Measurements from ENCODE around the gene IGLL5. TPM values are rescaled to one million over a fixed set of nuclear protein-coding genes. Genes with fewer than 3 reads are reported as not detected.

Gene IGLL5
- total RNA-seq, 1 experiment from 2014 or later, result not detected

DNA sequence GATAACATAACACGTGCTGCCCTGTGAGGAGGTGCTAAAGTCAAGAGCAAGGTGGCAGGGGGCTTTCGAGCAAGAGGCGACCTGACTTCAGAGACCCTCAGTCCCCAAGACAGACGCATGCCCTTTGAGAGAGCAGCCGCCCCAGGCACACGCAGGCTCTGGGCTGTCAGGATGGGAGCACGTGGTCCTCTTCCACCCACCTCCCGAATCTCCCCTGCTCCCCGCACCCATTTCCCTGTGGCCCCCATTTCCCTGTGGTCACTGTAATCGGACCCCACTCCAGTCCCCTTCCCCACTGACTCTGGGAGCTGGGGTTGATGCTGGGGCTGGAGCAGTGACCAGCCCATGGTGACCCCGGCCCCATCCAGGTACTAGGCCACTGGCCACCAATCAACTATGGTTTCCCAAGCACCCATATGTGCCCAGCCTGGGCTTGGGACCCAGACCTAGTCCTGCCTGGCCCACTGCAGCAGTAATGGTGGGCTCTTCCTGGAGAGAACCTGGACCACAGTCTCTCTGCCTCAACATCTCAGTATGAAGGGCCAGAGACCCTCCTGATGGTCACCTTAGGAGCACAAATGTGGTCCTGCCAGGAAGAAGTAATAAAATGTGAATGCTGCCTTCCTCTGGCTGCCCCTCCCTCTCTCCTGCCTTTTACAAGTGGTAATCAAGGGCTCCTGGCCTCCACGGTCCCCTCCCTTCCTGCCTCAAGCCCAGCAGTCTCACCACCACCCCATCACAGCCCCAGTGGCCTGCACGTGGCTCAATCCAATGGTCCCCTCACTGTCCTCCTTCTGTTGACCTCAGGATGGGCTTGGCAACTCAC is 39.0 kb downstream of the IGLL5 start:
- no peak for DNase-seq (ENCODE audit: low read depth)

DNA sequence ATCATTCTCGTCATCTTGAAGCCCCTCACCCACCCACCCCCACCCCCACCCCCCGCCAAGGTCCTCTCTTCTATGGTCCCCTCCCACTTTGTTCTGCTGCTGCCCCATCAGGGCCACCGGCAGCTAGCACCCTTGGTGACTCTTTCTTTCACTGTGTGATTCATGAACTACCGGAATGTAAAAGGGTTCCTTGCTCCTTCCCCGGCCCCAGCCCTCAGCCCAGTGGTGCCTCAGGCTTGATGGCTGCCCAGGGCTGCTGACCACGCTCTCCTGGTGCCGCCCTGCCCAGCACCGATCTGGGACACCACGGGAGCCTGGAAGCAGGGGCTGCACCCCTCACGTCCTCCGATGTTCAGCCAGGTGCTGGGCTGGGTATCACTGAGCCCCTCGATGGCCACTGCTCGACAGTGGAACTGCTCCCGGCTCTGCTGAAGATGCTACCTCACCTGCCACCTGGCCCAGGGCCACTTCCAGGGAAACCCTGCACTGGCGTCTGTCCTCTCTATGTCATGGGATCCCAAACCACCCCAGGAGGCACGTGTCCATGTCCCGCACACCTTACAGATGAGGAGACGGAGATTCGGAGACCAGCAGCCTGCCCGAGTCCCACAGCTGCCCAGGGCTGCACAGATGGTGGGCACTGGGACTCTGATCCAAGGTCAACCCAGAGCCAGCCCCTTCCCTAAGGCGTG is 39.7 kb downstream of the IGLL5 start:
- DNase-seq (ENCODE audit: low read depth), result no peak

DNA sequence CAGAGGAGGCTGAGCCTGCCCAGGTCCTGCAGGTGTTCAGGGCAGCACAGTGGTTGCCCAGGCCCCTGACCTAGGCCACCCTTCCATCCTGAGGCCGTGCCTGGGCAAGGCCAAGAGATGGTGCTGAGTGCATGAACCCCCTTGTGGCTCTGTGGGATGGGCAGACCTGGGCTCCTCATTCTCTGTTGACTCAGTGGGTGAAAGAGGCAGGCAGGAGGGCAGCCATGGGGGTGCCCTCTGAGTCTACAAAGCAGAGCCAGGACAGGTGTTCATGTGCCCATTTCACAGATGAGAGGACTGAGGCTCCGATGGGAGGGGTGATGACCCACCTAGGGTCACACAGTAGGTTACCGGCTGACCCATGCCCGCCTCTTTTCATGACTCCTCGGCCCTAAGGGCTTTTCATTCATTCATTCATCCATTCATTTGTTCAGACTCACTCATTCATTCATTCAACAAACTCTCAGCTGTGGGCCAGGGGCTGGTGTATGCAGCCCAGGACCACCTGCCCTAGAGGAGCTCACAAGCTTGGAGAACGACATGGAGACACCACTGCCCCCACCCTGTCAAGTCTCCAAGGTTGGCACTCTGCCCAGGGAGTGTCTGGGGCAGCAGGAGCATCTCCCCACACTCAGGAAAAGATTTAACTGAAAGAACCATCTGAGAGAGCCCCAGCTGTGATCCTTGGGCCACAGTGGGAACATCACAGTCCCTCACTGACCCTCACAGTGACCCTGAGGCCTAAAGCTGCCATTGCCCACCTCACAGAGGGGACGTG is 40.5 kb downstream of the IGLL5 start:
- DNase-seq (ENCODE audit: low read depth), result no peak

DNA sequence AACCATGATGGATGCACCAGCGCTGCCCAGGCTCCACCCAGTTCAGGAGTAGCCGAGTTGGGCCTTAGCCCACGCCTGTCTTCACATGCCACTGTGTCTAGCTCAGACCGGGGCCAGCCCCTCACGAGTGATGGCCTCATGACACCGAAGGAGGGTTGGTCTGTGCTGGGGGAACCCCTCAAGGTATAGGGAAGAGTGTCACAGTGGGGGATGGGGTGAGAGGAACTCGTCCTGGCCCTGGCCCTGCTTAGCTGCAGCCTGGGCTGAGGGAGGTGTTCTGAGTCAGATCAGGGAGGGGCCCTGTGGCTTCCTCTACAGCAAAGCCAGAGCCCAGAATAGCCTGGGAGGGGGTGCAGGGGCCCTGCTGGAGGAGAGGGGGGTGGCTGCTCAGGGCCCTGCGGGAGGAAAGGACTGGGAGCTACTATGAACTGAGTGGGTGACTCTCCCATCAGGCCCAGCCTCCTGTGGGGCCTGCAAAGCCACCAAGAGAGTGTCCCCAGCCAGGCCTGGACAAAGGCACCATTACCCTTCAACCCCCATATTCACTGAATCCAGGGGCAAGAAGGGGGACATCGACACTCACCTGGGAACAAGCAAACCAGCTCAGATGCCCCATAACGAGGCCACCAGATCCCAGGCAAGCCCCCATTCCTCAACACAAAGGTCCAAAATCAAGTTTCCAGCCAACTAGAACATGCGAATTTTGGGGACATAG is 41.2 kb downstream of the IGLL5 start:
- DNase-seq (ENCODE audit: low read depth), result peak; percentile 74

DNA sequence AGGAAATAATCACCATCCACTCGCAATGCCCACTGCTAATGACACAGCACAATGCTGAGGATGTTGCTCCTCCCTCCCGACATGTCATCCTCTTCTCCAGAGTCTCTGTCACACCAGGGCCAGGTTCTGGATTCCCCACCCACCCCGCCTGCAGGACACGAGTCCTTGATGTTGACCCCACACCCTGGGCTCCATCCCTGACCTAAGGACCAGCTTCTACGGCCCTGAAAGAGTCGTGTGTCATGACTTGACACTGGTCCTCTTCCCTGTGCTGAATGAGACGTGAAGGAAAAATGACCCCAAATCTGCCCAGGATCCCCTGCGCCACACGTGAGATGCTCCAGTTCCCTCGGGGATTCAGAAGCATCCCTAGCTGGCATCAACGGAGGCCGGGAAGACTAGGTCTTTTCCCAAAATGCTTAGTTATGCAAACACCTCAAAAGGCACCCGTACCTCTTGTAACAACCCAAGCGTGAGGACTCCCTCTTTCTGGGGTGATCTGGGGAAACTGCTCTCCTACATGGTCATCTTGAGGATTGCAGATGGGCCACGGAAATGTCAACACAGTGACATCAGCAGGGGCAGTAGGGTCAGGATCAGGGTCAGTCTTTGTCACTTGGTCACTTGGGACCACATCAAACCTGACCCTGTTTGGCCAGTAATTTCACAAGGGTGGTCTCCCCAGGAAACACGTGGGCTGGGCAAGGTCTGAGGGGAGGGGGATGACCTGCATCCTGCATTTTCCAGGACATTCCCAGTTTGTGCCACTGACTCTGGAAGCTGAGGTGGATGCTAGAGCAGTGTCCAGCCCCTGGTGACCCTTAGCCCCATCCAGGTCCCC is 42.0 kb downstream of the IGLL5 start:
- no peak for DNase-seq (ENCODE audit: low read depth)

DNA sequence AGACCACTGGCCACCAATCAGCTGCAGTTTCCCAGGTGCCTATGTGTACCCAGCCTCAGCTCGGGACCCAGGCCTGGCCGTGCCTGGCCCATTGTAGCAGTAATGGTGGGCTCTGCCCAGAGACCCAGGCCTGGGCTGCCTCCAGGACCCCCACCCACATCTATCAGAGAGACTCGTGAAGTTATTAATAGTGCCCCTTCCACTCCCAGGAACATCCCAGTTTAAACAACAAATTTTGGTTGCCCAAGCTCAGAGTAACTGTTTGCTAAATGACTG is 42.5 kb downstream of the IGLL5 start:
- no peak for DNase-seq (ENCODE audit: low read depth)

DNA sequence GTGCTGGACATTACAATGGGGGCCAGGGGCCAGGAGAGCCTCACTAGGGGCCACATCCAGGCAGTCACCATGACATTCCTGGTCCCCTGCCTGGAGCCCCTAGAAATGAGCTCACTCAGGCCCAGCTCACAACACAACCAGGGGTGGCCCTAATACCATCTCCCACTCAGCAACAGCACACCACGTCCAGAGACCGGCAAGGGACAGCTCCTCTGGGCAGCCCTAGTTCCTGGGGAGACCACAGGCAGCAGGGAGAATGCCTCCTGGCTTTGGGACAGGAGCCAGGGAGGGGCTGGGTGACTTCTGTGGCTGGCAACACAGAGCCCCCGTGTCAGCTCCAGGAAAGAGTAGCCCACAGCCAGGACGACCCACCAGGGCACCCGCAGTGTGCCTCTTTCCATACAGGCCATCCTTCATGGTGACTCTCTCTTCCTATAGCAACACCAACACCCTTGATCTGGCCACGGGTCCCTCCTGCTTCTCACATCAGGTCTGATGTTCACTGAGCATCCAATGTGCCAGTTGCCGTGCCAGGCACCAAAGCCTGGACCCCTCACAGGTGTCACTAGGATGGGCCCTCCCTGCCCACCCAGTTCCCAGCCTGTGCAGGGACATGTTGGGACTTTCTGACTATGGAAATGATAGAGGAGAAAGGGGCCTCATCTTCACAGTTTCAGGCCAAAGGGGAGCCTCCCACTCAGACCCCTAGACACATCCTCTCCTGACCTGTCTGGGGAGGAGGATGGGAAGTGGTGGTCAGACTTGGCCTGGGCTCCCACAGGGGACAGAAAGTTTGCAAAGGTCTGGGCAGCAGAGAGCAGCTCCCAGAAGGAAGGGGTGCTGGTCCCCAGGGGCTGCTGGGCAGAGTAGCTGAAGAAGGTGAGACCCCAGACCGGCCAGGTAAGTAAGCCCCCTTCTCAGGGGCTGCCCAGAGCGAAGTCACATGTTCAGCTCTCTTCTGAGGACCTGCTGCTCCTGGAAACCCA is 43.2 kb downstream of the IGLL5 start:
- no peak for DNase-seq (ENCODE audit: low read depth)

DNA sequence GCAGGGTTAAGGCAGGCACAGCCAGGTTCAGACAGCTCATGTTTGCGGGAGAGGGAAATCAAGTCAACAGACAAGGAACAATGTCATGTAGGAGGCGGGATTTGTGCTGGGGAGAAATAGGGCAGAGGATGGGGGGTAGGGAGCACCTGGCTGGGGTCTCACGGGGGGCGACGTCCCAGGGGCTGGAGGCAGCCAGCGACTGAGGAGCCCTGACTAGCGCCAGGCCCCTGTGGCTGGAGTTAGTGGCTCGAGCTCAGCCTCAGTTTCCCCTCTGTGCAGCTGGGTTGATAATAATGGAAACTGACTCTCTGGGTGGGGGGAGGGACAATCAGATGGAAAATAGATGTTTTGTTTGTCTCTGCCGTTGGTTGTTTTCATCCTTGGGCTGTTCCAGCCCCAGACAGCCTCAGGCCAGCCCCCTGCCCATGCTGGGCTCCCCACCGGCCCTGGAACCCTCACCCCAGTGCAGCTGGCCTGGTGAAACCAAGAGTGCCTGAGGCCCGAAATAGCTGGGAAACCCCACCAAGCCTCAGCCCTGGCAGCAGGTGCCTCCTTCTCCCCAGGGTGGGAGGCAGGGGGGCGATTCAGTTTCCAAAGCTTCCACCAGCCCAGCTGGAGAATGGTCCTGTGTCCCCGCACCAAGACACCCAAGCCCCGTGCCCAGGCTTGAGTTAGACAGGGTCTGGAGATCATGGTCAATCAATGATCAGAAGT is 44.1 kb downstream of the IGLL5 start:
- no peak for DNase-seq (ENCODE audit: low read depth)

DNA sequence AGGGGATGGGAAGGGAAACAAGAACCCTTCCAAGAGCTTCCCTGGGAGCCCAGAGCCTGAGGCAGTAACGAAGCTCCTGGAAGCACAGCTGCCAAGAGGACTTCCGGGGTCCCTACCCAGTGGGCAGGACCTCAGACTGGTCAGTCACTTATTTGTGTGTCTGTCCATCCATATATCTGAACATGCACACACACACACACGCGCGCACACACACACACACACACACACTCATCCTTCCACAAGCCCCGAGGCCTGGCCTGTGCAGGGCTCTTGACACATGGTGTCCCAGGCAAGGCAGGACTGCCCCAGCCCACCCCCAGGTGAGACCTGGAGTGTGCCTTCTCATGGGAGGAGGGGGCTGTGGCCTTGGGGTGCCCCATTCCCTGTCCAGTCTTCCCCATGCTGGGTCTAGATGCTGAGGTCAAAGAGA is 44.9 kb downstream of the IGLL5 start:
- DNase-seq (ENCODE audit: low read depth), result no peak

DNA sequence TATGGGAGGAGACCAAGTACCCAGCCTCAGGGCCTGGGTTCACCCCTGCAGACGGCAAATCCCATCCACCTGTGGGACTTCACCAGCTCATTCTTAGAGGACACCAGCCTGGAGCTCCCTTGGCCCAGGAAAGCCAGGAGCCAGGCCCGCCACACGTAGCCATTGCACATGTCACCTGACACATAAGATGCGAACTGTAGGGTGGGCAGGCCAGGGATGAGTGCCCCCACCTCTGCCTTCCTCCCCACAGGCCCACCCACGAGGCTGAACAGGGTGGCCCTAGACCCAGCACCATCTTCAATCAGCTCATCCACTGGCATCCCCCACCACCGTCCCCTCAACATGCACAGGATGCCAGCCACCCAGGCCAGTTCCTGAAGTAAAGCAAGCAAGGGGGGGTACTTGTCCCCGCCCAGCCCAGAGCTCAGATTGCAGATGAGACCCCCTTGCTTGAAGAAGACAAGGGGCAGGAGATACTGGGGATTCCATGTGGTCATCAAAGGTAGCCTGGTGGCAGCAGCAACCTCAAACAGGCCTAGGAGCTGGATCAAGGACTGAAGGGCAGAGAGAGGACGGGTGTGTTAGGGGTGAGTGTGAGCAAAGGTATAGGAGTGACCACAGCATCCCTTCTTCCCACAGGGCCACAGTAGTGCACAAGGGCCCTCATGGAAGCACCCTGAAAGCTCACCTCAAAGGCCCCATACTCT is 45.6 kb downstream of the IGLL5 start:
- no peak for DNase-seq (ENCODE audit: low read depth)

DNA sequence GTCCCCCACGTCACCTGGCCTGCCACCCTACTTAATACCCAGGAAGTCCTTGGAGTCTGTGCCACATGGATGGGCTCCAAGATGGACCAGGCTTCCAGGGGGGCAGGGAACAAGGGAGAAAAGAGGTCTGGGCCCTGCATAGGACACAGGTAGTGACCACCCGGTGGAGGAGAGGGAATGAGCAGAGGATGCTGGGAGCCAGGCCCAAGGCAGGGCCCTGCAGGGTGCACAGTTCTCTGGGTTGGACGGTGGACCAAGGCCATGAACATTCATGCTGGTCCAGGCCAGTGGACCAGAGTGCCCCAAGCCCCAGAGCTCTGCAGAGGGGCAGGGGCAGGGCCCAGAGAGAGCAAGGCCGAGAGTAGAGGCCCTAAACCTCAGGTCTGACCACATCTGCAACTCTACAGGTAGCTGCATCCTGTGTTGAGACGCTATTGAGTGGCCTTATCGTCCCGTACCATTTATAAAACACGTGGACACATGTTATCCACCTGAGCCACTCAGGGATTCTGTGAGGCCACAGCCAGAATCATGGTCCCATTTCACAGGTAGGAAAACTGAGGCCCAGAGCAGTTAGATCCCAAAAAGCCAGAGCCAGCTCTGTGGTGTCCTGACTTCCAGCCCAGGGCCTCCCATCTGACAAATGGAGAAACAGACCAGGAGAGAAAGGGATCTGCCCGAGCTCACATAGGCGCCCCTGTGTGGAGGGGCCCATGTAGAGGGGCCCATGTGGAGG is 46.4 kb downstream of the IGLL5 start:
- DNase-seq (ENCODE audit: low read depth), result no peak

DNA sequence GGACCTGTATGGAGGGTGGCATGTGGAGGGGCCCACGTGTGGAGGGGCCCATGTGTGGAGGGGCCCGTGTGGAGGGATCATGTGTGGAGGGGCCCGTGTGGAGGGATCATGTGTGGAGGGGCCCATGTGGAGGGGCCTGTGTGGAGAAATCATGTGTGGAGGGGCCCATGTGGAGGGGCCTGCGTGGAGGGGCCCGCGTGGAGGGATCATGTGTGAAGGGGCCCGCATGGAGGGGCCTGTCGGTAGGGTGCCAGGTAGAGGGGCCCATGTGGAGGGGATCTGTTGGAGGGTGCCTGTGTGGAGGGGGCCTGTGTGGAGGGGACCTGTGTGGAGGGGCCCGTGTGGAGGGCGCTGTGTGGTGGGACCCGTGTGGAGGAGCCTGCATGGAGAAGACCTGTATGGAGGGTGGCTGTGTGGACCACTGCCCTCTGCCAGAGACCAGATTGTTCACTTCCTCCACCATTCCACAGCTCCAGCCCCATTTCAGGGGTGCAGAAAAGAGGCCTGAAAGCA is 47.0 kb downstream of the IGLL5 start:
- DNase-seq (ENCODE audit: low read depth), result no peak

DNA sequence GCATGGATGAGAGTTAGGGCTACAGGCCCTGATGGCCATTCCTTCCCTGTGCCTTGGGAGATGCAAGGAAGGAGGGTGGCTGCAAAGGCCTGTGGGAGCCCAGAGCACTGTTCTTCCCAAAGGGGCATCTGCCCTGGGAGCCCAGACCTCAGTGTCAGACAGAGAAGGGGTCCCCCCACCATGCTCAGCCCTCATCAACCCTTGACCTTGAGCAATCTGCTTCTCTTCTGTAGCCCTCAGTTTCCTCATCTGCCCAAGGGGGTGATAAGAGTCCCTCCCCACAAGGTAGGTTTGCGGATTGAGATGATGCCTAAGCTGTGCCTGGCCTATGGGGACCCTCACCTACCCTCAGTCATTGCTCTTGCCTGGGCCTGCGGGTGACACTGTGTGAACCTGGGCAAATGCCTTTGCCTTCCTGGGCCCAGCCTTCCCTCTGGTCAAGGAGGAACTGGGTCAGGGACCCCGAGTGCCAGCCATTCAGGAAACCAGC is 47.5 kb downstream of the IGLL5 start:
- DNase-seq (ENCODE audit: low read depth), result no peak

DNA sequence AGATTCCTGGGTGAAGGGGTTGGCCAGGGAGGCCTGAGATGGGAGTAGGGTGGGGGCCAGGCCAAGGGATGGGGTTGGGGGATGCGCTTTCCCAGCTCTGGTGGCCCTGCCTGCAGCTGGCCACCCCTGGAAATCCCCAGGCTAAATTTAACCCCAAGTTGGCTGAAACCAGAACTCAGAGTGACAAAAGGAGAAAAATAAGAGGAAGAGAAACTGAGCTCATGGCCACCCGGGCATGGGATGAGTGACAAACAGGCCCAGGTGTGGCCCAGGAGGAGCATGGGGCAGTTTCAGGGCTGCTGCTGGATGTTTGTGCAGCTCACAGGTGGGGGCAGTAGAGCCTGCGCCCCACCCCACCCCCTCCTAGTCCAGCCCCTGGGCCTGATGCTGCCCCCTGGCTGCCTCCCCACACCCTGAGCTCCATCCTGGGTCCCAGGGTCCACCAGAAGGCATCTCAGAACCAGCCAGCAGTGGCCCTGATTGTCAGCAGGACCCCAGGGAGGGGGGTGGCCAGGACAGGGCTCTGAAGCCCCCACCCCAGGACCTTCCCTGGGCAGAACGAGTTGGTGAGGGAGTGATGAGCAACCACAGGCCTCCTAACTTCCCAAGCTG is 48.0 kb downstream of the IGLL5 start:
- no peak for DNase-seq (ENCODE audit: low read depth)

DNA sequence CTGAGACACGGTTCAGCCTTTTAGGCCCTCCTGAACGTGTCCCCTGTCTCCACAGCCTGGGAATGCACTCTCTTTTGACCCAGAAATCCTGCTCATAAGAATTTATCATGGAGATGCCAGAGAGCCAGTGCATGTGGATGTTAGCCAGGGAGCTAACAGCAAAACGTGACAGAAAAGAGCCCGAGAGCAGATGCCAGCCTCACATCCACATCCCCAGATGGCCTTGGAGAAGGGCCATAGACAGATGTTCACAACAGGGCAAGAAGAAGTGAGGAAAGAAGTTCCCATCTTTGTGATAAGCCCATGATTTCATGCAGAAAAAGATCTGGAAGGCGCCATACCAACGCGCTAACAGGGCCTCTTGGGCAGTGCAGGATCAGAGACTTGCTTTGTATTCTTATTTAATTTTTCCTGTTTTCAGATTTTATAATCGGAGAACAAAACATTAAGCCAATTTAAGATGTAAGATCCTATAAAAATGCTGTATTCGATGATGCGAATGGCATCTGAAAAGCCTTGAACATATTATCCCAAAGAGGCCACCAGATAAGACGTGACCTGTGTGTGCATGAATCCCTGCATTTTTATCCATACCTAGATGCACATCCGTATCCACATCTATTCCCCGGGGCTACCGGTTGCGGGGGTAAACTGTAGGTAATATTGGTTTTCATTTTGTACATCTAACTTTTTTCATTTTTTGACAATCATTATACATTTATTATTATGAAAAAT is 48.7 kb downstream of the IGLL5 start:
- no peak for DNase-seq (ENCODE audit: low read depth)

All from HT1080 (cell line).